GM04504 (cell line): Measurements from ENCODE around the gene MED28.
"Not testable (repeated sequence)": the region's sequence is repeated elsewhere in the genome, so short reads cannot be mapped to it uniquely, and the experiment has no call there.

ENCODE experiments used
- DNase-seq: peaks from one replicate; pipeline ENCODE4 v3.0.0-alpha.2; 2012; ENCODE audit warnings: low read depth

The MED28 gene

DNA sequence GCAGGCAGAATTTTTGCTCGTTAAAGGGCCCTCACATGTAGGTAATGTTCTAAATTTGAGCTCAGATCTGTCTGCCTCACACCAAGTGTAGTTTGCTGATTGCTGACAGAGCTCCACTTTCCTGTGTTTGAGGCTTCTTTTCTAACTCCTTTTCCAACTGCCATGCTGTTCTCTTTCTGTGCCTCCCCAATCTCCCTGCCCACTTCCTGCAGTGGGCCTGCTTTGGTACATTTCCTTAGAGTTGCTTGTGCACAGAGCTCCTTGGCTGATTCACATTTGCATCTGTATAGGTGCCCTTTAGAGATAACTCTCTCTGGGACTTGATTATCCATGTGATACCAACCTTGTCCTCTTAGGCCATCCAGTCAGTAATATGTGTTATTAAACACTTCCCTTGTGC is 4.5 kb downstream of the MED28 start:
- DNase-seq, result no peak

DNA sequence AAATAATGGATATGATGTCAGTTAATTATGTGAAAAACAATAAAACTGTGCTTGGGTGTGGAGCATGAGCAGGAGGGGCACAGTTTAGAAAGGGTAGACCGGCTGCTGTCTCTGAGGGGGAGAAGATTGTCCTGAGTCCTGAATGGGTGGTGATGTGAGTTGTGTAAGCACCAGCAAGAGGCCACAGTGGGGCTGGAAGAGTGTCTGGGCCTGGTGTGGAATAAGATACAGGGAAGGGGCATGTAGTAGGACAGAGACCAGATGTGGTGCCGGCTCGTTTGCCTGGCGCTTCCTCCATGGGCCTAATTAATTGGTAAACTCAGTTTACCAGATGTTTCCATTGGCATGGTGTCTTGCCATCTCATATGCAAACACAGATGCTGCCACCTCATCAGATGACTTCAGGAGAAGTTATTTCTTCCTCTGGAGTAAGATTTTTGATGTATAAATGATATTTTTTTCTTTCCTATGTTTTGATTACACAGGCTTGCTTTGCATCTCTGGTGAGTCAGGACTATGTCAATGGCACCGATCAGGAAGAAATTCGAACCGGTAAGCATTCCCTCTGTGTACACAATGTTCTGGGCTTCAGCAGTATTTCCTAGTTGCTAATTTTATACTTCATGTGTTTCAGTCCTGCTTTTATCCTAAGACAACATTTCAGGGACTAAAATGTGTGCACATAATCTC is 5.1 kb downstream of the MED28 start:
- DNase-seq, result no peak

GRCh38 chr4:17623451-17624001 is 9.1 kb downstream of the MED28 start:
- DNase-seq, result peak; percentile 55

- DNase-seq, result no peak
Observed at GRCh38 chr4:17624821-17625220, 10.4 kb downstream of the MED28 start.

DNA sequence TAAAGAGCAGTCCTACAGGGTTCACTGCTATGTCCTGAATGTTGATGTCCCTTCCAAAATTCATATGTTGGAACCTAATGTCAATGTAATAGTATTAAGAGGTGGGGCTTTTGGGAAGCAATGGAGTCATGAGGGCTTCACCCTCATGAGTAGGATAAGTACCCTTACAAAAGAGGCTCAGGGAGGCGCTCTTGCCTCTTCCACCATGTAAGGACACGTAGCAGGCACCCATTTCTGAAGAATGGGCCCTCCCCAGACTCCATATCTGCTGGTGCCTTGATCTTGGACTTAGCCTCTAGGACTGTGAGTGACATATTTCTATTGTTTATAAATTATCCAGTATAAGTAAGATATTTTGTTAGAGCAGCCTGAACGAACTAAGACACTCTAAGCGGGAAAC is 15.8 kb downstream of the MED28 start:
- DNase-seq, result no peak

GRCh38 chr4:17633600-17633999 is 19.2 kb downstream of the MED28 start:
- no peak for DNase-seq

DNA sequence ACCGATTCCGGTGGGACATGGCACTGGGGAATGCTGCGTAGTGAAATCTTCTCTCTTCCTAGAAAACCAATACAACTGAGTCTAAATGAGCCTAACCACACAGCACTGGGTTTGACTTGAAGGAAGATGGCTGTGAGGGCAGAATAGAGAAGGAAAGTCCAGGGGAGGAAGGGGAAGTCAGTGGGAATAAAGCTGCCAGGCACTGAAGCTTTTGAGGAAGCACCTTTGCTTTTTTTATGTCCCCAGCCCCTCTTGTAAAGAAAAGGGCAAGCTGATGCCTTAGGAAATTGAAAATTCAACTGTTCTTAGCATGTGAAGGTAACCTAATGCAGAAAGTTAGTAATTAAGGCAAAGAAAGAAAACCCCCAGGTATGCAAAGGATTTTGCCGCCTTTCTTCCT is 20.6 kb downstream of the MED28 start:
- no peak for DNase-seq

GRCh38 chr4:17636341-17636695 is 21.9 kb downstream of the MED28 start:
- DNase-seq, result no peak

DNA sequence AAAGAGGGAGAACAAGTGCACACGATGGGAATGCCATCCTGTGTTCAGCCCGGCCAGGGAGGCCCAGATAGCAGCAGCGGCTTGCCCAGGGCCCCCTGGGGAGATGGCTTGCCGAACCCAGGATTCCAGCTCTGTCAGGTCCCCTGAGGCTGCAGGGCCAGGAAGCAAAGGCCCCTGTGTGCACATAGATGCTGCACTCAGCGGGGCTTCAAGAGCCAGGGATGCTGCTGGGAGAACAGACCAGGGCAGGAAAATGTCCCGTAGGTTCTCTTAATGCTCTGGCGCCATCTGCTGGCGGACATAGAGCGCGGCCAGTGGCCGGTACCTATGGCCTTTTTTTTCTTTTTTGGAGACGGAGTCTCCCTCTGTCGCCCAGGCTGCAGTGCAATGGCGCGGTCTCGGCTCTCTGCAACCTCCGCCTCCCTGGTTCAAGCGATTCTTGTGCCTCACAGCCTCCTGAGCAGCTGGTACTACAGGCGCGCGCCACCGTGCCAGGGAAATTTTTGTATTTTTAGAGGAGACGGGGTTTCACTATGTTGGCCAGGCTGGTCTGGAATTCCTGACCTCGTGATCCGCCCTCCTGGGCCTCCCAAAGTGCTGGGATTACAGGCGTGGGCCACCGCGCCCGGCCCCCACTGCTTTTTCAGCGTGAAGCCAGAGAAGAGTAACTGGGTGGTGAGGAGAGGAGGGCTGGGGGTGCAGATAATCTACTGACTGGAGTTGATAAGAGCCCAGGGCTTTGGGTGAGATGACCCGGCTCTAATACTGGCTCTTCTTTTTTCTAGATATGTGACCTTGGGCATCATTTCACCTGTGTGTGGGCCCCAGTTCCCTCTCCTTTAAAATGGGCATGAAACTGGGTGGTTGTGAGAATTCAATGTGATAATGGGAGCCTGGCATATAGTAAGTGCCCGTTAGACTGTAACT is 22.5 kb downstream of the MED28 start:
- peak; percentile 43 for DNase-seq

DNA sequence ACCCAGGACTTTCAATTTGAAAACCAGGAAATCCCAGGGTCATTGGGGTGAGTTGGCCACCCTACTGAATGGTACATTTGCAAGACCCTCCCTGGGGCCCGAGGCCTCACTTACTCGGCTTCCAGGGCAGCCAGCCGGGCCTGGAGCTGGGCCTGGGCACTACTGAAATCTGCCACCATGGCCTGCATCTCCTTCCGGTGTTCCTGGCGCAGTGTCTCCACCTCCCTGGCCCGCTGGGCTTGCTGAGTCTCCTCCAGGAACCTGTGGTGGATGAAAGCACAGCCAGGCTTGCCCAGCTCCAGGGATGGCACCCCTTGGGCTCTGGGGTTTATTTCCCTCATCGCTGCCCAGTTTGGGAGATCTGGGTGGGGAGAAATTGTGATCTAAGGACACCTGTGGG is 24.7 kb downstream of the MED28 start:
- no peak for DNase-seq

DNA sequence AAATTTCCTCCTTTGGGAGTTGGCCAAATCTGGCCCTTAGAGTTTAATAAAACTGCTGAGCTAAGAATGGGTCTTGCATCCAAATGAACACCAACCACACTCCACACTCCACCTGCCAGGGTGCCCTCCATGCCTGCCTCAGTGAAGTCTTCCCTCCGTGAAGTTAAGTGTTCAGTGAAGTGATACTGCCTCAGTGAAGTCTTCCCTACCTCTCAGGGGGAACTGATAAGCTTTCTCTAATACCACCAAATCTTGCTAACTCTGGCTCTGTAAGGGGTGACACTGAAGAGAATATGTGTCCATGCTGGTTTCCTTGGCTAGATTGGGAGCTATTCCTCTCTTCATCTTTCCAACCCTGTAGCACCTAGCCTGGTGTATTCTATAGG is 27.9 kb downstream of the MED28 start:
- no peak for DNase-seq

- no peak for DNase-seq
Observed at GRCh38 chr4:17646693-17647092, 32.3 kb downstream of the MED28 start.

DNA sequence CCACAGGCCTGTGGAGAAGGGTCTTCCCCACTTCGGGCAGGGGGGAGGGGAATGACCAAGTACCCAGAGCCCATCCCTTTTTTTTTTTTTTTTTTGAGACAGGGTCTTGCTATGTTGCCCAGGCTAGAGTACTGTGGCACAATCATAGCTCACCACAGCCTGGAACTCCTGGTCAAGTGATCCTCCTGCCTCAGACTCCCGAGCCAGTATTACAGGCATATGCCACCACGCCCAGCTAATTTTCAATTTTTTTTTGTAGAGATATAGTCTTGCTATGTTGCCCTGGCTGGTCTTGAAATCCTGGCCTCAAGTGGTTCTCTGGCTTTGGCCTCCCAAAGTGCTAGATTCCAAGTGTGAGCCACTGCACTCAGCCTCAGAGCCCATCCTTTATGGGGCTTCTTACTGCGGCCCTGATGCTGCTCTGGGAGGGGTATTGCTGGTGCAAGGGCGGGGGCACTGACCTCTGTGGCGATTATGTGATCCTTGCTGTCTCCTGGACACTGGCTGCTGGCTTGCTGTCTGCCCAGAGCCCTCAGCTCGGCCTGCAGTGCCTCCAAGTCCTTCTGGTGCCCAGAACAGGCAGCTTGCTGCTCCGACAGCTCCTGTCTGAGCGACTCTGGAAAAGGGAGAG is 32.9 kb downstream of the MED28 start:
- DNase-seq, result no peak

DNA sequence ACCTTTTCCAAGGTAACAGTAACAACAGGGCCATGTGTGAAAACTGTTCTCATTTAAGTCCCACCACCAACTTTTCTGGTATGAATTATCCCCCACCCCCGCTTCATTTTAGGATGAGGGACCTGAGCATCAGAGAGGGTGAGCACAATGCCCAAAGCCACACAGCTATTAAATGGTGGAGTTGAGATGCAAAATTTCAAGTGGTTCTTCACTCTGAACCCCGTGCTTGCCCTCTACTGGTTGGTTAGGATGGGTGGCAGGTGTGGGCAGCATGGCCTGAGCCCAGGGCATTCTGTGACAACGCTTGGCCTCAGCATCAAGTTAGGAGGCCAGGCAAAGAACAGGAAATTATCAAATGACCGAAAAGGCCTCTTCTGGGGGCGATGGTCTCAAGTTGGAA is 33.5 kb downstream of the MED28 start:
- no peak for DNase-seq

GRCh38 chr4:17650406-17650805 is 36.0 kb downstream of the MED28 start:
- no peak for DNase-seq

GRCh38 chr4:17654701-17655100 is 40.3 kb downstream of the MED28 start:
- no peak for DNase-seq

GRCh38 chr4:17657090-17657489 is 42.6 kb downstream of the MED28 start:
- DNase-seq, result no peak

GRCh38 chr4:17657849-17658248 is 43.4 kb downstream of the MED28 start:
- DNase-seq, result no peak

- not testable (repeated sequence) for DNase-seq
Observed at GRCh38 chr4:17659196-17659595, 44.8 kb downstream of the MED28 start.

GRCh38 chr4:17662694-17663093 is 48.3 kb downstream of the MED28 start:
- DNase-seq, result peak; percentile 3

- no peak for DNase-seq
Observed at GRCh38 chr4:17664755-17665154, 50.3 kb downstream of the MED28 start.

DNA sequence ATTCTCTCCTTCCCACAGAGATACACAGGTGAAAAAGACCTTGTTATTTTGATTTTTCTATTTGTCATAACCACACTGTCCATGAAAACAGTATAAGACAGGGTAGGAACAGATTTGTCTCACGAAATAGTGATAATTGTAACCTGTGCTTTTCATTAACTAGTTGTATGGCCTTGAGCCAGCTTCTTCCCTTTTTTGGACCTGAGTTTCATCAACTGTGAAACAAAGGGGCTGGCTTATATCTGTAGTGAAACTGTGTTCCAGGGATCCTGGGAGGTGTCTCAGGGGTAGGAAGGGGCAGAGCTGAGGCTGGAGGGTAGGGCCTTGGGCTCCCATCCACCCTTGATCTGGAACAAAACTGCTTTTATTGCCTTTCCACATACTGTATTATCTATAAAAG is 50.9 kb downstream of the MED28 start:
- no peak for DNase-seq

GRCh38 chr4:17665852-17666251 is 51.4 kb downstream of the MED28 start:
- DNase-seq, result no peak
